Endothelial cell of umbilical vein (primary cell): Measurements from ENCODE around the gene TFIP11. TPM values are rescaled to one million over a fixed set of nuclear protein-coding genes. Genes with fewer than 3 reads are reported as not detected.

Experiments used
- BruUV-seq: library from RNA; stranded (reverse); fragments of 400-500 nt; replicated peaks from 2 replicates; lab custom pipeline; 2021; lab: Mats Ljungman, UMichigan
- CTCF ChIA-PET: fragments of 300-600, 350-600 bp; sonication (Branson Sonifier 250); formaldehyde crosslinking; loops from one replicate; lab custom pipeline; 2021; ENCODE audit warnings: antibody characterized with exemption, inconsistent platforms; lab: Charles Lee
- POLR2A ChIA-PET: fragments of 300-600, 350-600 bp; sonication (Branson Sonifier 250); formaldehyde crosslinking; loops from one replicate; lab custom pipeline; 2021; ENCODE audit warnings: antibody characterized with exemption, inconsistent platforms; lab: Charles Lee
- DNase-seq: peaks from one replicate; pipeline ENCODE4 v3.0.0-alpha.2; 2011; ENCODE audit warnings: low read depth, low spot score
- FAIRE-seq: peaks from 2 replicates; lab custom pipeline; 2011; peaks lifted over from hg19 to GRCh38; lab: Jason Lieb, UNC
- H2AFZ ChIP-seq: 2 replicates; pipeline ENCODE4 v1.6.0; 2012; ENCODE audit warnings: low read depth, low read length, control low read depth, inconsistent platforms
- H3K27ac ChIP-seq: 2 replicates; pipeline ENCODE4 v1.5.1; 2011; ENCODE audit warnings: low read depth, mild to moderate bottlenecking, control low read depth, low read length, moderate library complexity; ENCODE audit not compliant: insufficient read depth
- H3K27me3 ChIP-seq, 2 experiments: 2 replicates each; pipeline versions ENCODE4 v1.6.0 to v1.6.1; 2011; ENCODE audit warnings: low read length in 2 of 2, mixed read lengths in 1 of 2; ENCODE audit not compliant: control insufficient read depth in 2 of 2, insufficient read depth in 2 of 2
- H3K36me3 ChIP-seq, 2 experiments: 2 replicates in 1 of 2; 3 replicates in 1 of 2; pipeline ENCODE4 v1.5.1; 2011; ENCODE audit warnings: low read length in 2 of 2, mild to moderate bottlenecking in 1 of 2, moderate library complexity in 1 of 2; ENCODE audit not compliant: control insufficient read depth in 2 of 2, insufficient read depth in 2 of 2; ENCODE audit errors: extremely low read depth in 1 of 2
- H3K4me1 ChIP-seq: 3 replicates; pipeline ENCODE4 v1.5.1; 2011; ENCODE audit warnings: mild to moderate bottlenecking, low read length; ENCODE audit not compliant: control insufficient read depth, insufficient read depth; ENCODE audit errors: extremely low read depth
- H3K4me2 ChIP-seq: 2 replicates; pipeline ENCODE4 v1.6.1; 2011; ENCODE audit warnings: low read length, control low read depth, mixed read lengths; ENCODE audit not compliant: insufficient read depth
- H3K4me3 ChIP-seq, 3 experiments: fragments of 200-600 bp in 1 of 3; sonication (generic), shearing (Covaris generic) in 1 of 3; replicated peaks in 1 of 3; 2 replicates each; pipeline ENCODE4 v1.5.1; 2011 to 2016; ENCODE audit warnings: control low read depth in 3 of 3, low read length in 3 of 3, mild to moderate bottlenecking in 2 of 3, inconsistent platforms in 1 of 3, low read depth in 1 of 3, moderate library complexity in 1 of 3; ENCODE audit not compliant: insufficient read depth in 1 of 3
- H3K79me2 ChIP-seq: 2 replicates; pipeline ENCODE4 v1.6.0; 2012; ENCODE audit warnings: low read length, inconsistent platforms; ENCODE audit not compliant: control insufficient read depth, insufficient read depth
- H3K9ac ChIP-seq: replicated peaks from 2 replicates; pipeline ENCODE3; 2011; ENCODE audit warnings: low read length, control low read depth; ENCODE audit not compliant: insufficient read depth; ENCODE audit errors: extremely low read depth
- H3K9me1 ChIP-seq: replicated peaks from 3 replicates; pipeline ENCODE4 v1.6.0; 2011; ENCODE audit warnings: mild to moderate bottlenecking, low read length; ENCODE audit not compliant: control insufficient read depth, insufficient read depth; ENCODE audit errors: extremely low read depth
- H3K9me3 ChIP-seq: replicated peaks from 2 replicates; pipeline ENCODE4 v1.5.1; 2012; ENCODE audit warnings: low read length, inconsistent platforms; ENCODE audit not compliant: control insufficient read depth, insufficient read depth
- H4K20me1 ChIP-seq: replicated peaks from 2 replicates; pipeline ENCODE3; 2011; ENCODE audit warnings: mild to moderate bottlenecking, low read length; ENCODE audit not compliant: control insufficient read depth, insufficient read depth; ENCODE audit errors: extremely low read depth
- CTCF ChIP-seq, 2 donors: IDR thresholded peaks; 1 replicate in 1 of 2; 2 replicates in 1 of 2; pipeline ENCODE4 v1.5.1; 2011; ENCODE audit warnings: low read length in 2 of 2, mild to moderate bottlenecking in 2 of 2, moderate library complexity in 2 of 2, control low read depth in 1 of 2, inconsistent platforms in 1 of 2, low read depth in 1 of 2; ENCODE audit not compliant: insufficient read depth in 1 of 2; ENCODE audit errors: extremely low read depth in 1 of 2
- EZH2 ChIP-seq: IDR thresholded peaks from 2 replicates; pipeline ENCODE4 v1.6.1; 2012; ENCODE audit warnings: borderline replicate concordance, low read depth, mild to moderate bottlenecking, moderate library complexity, low read length, inconsistent platforms; ENCODE audit not compliant: severe bottlenecking
- FOS ChIP-seq: IDR thresholded peaks from 2 replicates; pipeline ENCODE4 v1.6.1; 2011; ENCODE audit warnings: mild to moderate bottlenecking, low read length, moderate library complexity, borderline replicate concordance; ENCODE audit not compliant: insufficient read depth
- GATA2 ChIP-seq: IDR thresholded peaks from 2 replicates; pipeline ENCODE4 v1.7.0; 2011; ENCODE audit warnings: low read depth, mild to moderate bottlenecking, moderate library complexity, mixed read lengths, low read length; ENCODE audit not compliant: insufficient read length, insufficient read depth
- JUN ChIP-seq: IDR thresholded peaks from 2 replicates; pipeline ENCODE4 v1.6.1; 2011; ENCODE audit warnings: borderline replicate concordance, low read depth; ENCODE audit not compliant: insufficient read length, insufficient read depth
- MAX ChIP-seq: IDR thresholded peaks from 2 replicates; pipeline ENCODE4 v1.6.1; 2011; ENCODE audit not compliant: insufficient read depth, insufficient read length
- MYC ChIP-seq: IDR thresholded peaks from one replicate; pipeline ENCODE4 v1.6.1; 2011; ENCODE audit warnings: mild to moderate bottlenecking, low read depth, low read length
- POLR2A ChIP-seq: IDR thresholded peaks from 2 replicates; pipeline ENCODE4 v1.6.1; 2012; ENCODE audit warnings: low read depth, mild to moderate bottlenecking, control low read depth, low read length
- POLR2AphosphoS5 ChIP-seq: IDR thresholded peaks from 2 replicates; pipeline ENCODE4 v1.6.1; 2012; ENCODE audit warnings: low read depth, mild to moderate bottlenecking, control low read depth, low read length, moderate library complexity; ENCODE audit not compliant: insufficient read depth
- dilution Hi-C: fragments of 300-500 bp; cut with MboI; formaldehyde crosslinking; loops from one replicate; pipeline ENCODE4 v1.15.0; 2019; ENCODE audit warnings: low sequenced_read_pairs; ENCODE audit not compliant: extremely low pct_ligation_motif_present
- intact Hi-C: fragments of 100-400 bp; cut with micrococcal nuclease; formaldehyde crosslinking; loops from one replicate; pipeline ENCODE4 v1.10.0; 2022
- polyA plus RNA-seq, 4 experiments: library from polyadenylated mRNA; depleted of rRNA in 3 of 4; stranded (reverse) in 3 of 4; unstranded in 1 of 4; fragments of >200 nt; gene quantifications; 2 replicates each; pipeline versions ENCODE4 v1.2.1 to v1.2.3, GENCODE V29; 2011 to 2012; ENCODE audit warnings: missing spikeins in 1 of 4
- total RNA-seq: library from RNA; stranded (reverse); gene quantifications from 2 replicates; pipeline ENCODE4 v1.2.3, GENCODE V29; 2021

The TFIP11 gene
- total and polyA plus RNA-seq, 2 donors (not counting 3 experiments of a cell fraction or from before 2014, with no cell fraction given) = 35.7 to 54.9 TPM

- Histone ChIP-seq H3K9me1 (no peaks in the 10 kb centered on the region), H3K27ac (no peak overlapping the region), H3K9me3 (no peaks in the 10 kb centered on the region), H3K36me3 (no peaks in the 10 kb centered on the region), H3K79me2 (no peaks in the 10 kb centered on the region), H3K4me1 (no peaks in the 10 kb centered on the region), H3K9ac (no peak overlapping the region), H4K20me1 (no peaks in the 10 kb centered on the region), H3K27me3 (no peaks in the 10 kb centered on the region), H3K4me2 (no peak overlapping the region), H3K4me3 (no peak overlapping the region), H2AFZ (no peak overlapping the region)
- dilution Hi-C loops (no loop called here), intact Hi-C loops (no loop called here)
- BruUV-seq = no TSS peak
- FAIRE-seq = no peak
- TF ChIP-seq FOS (no peak), GATA2 (no peak), JUN (no peak), EZH2 (no peak), POLR2AphosphoS5 (no peak), CTCF (IDR thresholded peaks at IDR 0.05; ENCODE audit: extremely low read depth in 1 of 2, insufficient read depth in 1 of 2, low read depth in 1 of 2, low read length in 2 of 2) (no peak), MYC (no peak), MAX (no peak), POLR2A (no peak)
- no peak for DNase-seq
- CTCF ChIA-PET = interaction anchor here (1.7 kb wide), 1 partner anchor 19 kb away, joined by 6 read pairs; no protein-coding TSS in a partner anchor
- POLR2A ChIA-PET = no interaction called here
These were observed 9.7 kb upstream of the TFIP11 start for GRCh38 chr22:26522012-26522411.
